Natural killer cell (primary cell): ENCODE measurements around the gene CLCN2. TPM values are rescaled to one million over a fixed set of nuclear protein-coding genes. Genes with fewer than 3 reads are reported as not detected.

Source experiments
- ATAC-seq, 3 donors: fragments of 150-1000 bp in 2 of 3; fragments of 200-7000 bp in 1 of 3; cut with Tn5 transposase; 1 replicate in 1 of 3; 2 replicates in 2 of 3; pipeline ENCODE4 v1.10.0; 2021; ENCODE audit warnings: mild to moderate bottlenecking in 2 of 3, moderate library complexity in 2 of 3
- DNase-seq, 2 donors: peaks; one replicate each; pipeline versions ENCODE4 v3.0.0 to v3.0.0-alpha.2; 2013 to 2021; ENCODE audit warnings: mixed read lengths in 1 of 2
- H3K27ac ChIP-seq: one replicate; pipeline ENCODE4 v1.5.1; 2013; ENCODE audit warnings: mild to moderate bottlenecking, low read length
- H3K27me3 ChIP-seq: one replicate; pipeline ENCODE4 v1.6.1; 2013; ENCODE audit warnings: low read length; ENCODE audit not compliant: control insufficient read depth, insufficient read depth
- H3K36me3 ChIP-seq: one replicate; pipeline ENCODE4 v1.6.1; 2013; ENCODE audit warnings: low read length; ENCODE audit not compliant: control insufficient read depth, insufficient read depth
- H3K4me1 ChIP-seq: one replicate; pipeline ENCODE4 v1.6.1; 2013; ENCODE audit warnings: low read length; ENCODE audit not compliant: control insufficient read depth, insufficient read depth
- H3K4me3 ChIP-seq: one replicate; pipeline ENCODE4 v1.5.1; 2013; ENCODE audit warnings: low read length
- H3K9me3 ChIP-seq: one replicate; pipeline ENCODE4 v1.6.1; 2013; ENCODE audit warnings: low read length; ENCODE audit not compliant: control insufficient read depth, insufficient read depth
- H3K27ac Mint-ChIP-seq, 2 donors: one replicate each; pipeline ENCODE4 v1.8.0; 2022; ENCODE audit warnings: mild to moderate bottlenecking in 2 of 2, mixed read lengths in 2 of 2, moderate library complexity in 1 of 2
- H3K27me3 Mint-ChIP-seq, 2 donors: one replicate each; pipeline ENCODE4 v1.8.0; 2022; ENCODE audit warnings: low read depth in 2 of 2, mixed read lengths in 2 of 2
- H3K36me3 Mint-ChIP-seq: one replicate; pipeline ENCODE4 v1.8.0; 2022; ENCODE audit warnings: mixed read lengths
- H3K4me1 Mint-ChIP-seq, 2 donors: one replicate each; pipeline ENCODE4 v1.8.0; 2022; ENCODE audit warnings: mixed read lengths in 2 of 2
- H3K4me3 Mint-ChIP-seq: one replicate; pipeline ENCODE4 v1.8.0; 2022; ENCODE audit warnings: mild to moderate bottlenecking, moderate library complexity, mixed read lengths
- H3K9me3 Mint-ChIP-seq, 2 donors: one replicate each; pipeline ENCODE4 v1.8.0; 2022; ENCODE audit warnings: mixed read lengths in 2 of 2
- CTCF ChIP-seq: fragments of 200-600 bp; IDR thresholded peaks from one replicate; pipeline ENCODE4 v1.8.0; 2022; ENCODE audit warnings: antibody characterized with exemption
- WGBS: methylation state at CpG from one replicate; pipeline ENCODE4 v1.1.7; 2013; ENCODE audit warnings: missing lambda C conversion rate; ENCODE audit not compliant: insufficient coverage; 5-methylcytosine and 5-hydroxymethylcytosine counted together
- intact Hi-C: fragments of 100-400 bp; cut with micrococcal nuclease; formaldehyde crosslinking; loops from one replicate; pipeline ENCODE4 v1.14.2; 2022
- total RNA-seq, 4 donors: library from RNA; stranded (reverse); fragments of 120-200 nt in 1 of 4; gene quantifications; one replicate each; pipeline versions ENCODE4 v1.2.3 to v1.2.4, GENCODE V29; 2013 to 2022

CLCN2 gene
- total RNA-seq, 3 donors from 2014 or later (not counting 1 experiment from before 2014, with no cell fraction given) = 7.8 to 8.2 (median 8.1) TPM

- no peaks in the 10 kb centered on the region for H3K9me3 Mint-ChIP-seq
- ATAC-seq (no peak), DNase-seq (no peak)
- no peaks in the 10 kb centered on the region for H3K9me3 ChIP-seq
- peak within 1 kb of the TSS; percentile 83 for H3K4me3 Mint-ChIP-seq
- H3K27me3 Mint-ChIP-seq = peaks cover 47 to 72% of the 10 kb centered on the region in 2 donors
- H3K27ac ChIP-seq = no peak within 1 kb of the TSS
- H3K4me3 ChIP-seq = no peak within 1 kb of the TSS
- H3K27ac Mint-ChIP-seq = no peak within 1 kb of the TSS
- 85% methylated on average over 6 of the region's 7 CpGs for WGBS
- H3K27me3 ChIP-seq = peaks cover 23% of the 10 kb centered on the region
- peaks cover 0 to 20% of the 10 kb centered on the region in 2 donors for H3K4me1 Mint-ChIP-seq
- H3K36me3 Mint-ChIP-seq = no peaks in the 10 kb centered on the region
- peaks cover 14% of the 10 kb centered on the region for H3K4me1 ChIP-seq
- TF ChIP-seq CTCF = no peak
- H3K36me3 ChIP-seq = no peaks in the 10 kb centered on the region
- intact Hi-C loops = no loop called here
These were observed 16.6 kb upstream of the CLCN2 start, which contains the start of gene THPO for GRCh38 chr3:184377882-184378445. Gene THPO, minus strand, starts transcription at chr3:184378207. Its CDS starts 1,948 bp downstream, at chr3:184376259.

GRCh38 chr3:184377374-184377773, 16.0 kb upstream of the CLCN2 start:
- no peak for TF ChIP-seq CTCF
- WGBS = 53% methylated on average over 5 of the region's 5 CpGs
- H3K36me3 Mint-ChIP-seq = no peaks in the 10 kb centered on the region

GRCh38 chr3:184375747-184376461, 14.5 kb upstream of the CLCN2 start:
- no peak for ATAC-seq
- H3K36me3 ChIP-seq = no peaks in the 10 kb centered on the region
- no peaks in the 10 kb centered on the region for H3K9me3 ChIP-seq
- no peak overlapping the region for H3K4me3 ChIP-seq
- H3K9me3 Mint-ChIP-seq = no peaks in the 10 kb centered on the region
- WGBS = 88% methylated on average over 12 of the region's 12 CpGs
- peaks cover 8% of the 10 kb centered on the region for H3K27me3 ChIP-seq
- H3K27ac Mint-ChIP-seq = no peak overlapping the region
- no peak overlapping the region for H3K4me3 Mint-ChIP-seq
- H3K27ac ChIP-seq = no peak overlapping the region
- H3K36me3 Mint-ChIP-seq = no peaks in the 10 kb centered on the region
- intact Hi-C loops = no loop called here
- peaks cover 47 to 52% of the 10 kb centered on the region in 2 donors for H3K27me3 Mint-ChIP-seq
- peaks cover 0 to 18% of the 10 kb centered on the region in 2 donors for H3K4me1 Mint-ChIP-seq
- TF ChIP-seq CTCF = no peak
- no peak for DNase-seq
- H3K4me1 ChIP-seq = peaks cover 5% of the 10 kb centered on the region

More at GRCh38 chr3:184377374-184377773, 16.0 kb upstream of the CLCN2 start:
- Mint-ChIP-seq H3K27ac (no peak overlapping the region), H3K27me3 (peaks cover 47 to 66% of the 10 kb centered on the region in 2 donors), H3K9me3 (no peaks in the 10 kb centered on the region), H3K4me3 (no peak overlapping the region), H3K4me1 (peaks cover 0 to 20% of the 10 kb centered on the region in 2 donors)
- H3K9me3 ChIP-seq = no peaks in the 10 kb centered on the region
- ATAC-seq (no peak), DNase-seq (no peak)
- H3K4me1 ChIP-seq = peaks cover 14% of the 10 kb centered on the region
- peaks cover 18% of the 10 kb centered on the region for H3K27me3 ChIP-seq
- H3K4me3 ChIP-seq = no peak overlapping the region
- no peak overlapping the region for H3K27ac ChIP-seq
- no peaks in the 10 kb centered on the region for H3K36me3 ChIP-seq
- intact Hi-C loops = no loop called here
